Stimulated activated CD8-positive, alpha-beta memory T cell treated with anti-CD3 and anti-CD28 coated beads, Interleukin-4, amount 100 ng/mL, for 4 hours (primary cell): ENCODE results near the gene GALNT18.

ENCODE experiments used
- DNase-seq, 2 donors: peaks; one replicate each; pipeline ENCODE4 v3.0.0-alpha.2; 2020; ENCODE audit warnings: low read depth in 2 of 2, low spot score in 1 of 2

The GALNT18 gene

DNA sequence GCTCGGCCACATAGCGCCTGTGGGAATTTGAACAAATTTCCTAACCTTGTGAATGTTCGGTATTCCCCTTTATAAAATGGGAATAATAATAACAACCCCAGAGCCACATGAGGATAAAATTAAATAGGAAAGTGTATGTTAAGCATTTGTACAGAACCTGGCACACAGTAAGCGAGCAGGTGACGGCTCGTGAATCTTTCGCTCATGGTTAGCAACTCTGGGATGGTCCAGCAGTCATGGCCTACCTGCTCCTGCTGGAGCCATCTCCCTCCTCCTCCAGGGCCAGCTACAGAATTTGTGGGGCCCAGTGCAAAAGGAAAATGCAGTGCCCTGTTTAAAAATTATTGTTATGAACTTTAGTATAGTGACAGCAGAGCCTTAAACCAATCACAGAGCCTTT is 180.3 kb downstream of the GALNT18 start:
- DNase-seq = no peak

DNA sequence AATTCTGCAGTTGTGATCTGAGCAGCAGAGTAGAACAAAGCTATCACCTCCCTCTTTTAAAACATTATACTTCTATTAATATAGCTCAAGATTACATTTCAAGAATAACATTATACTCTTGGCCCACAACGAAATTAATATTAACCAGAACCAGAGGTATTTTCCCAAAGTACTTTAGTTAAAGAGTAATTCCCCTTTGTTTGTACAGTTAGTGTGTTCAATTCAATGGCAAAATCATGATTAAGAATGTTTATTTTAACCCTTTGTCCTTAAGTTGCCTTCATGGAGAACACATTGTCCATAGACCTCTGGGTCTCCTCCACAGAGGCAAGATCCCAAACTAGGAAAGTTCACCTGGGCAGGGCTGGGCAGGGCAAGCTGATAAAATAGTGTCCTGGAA is 180.7 kb downstream of the GALNT18 start:
- no peak for DNase-seq

DNA sequence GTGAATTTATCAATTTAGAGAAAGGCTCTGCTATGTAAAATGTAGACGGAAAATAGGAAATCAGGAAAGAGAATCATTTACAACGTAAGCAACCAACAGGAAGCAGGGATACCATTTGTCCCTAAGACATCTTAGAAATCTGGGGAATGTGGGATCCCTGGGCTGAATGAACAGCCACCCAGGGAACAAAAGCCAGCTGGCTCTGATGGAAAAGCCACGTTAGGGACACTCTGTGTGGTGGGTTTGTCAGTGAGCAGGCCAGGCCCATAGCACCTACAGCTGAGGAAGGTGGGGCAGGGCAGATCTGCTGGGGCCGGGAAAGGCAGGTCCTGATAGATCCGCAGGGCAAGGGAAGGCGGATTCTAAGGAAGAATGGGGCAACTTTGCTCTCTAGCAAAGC is 181.7 kb downstream of the GALNT18 start:
- no peak for DNase-seq

DNA sequence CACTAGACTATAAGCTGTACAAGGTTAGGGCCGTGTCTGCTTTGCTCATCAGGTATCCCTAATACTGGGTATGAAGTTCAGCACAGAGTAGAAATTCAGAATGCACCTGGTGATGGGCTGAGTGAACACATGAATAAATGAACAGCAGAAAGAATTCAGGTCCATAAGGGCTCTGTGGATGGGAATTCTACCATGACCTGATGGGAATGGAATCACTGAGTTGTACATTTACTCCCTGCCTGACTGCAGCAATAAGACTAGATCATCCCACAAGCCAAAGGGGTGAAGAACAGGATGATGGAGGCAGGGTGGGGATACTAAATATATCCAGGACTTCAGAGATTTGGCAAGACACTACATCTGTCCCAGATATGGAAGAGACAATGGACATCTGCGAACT is 182.2 kb downstream of the GALNT18 start:
- no peak for DNase-seq

DNA sequence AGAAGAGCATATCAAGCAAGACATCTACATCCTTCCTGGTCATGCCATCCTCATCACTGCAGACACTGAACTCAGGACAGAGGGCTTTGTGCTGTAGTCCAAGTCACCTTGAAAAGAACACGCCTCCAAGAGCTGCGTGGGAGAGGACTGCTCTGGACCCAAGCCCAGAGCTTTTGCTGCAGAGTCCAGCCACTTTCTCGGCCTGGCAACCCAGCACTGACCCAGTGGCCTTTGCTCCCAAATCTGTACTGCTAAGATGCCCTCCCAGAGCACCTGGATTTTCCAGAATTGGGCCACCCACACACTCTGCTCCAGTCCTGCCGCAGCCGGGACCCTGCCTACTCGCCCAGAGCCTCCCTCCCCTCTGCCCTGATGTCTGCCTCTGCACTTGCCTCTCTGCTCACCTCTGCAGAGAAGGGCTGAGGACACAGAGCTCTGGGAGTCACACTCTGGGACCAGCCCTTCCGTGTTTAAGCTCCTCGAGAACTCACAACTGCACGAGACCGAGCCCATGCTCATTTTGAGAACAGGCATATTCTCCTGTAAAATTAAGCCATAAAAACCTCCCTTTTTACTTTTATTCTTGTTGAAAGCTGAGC is 185.0 kb downstream of the GALNT18 start:
- no peak for DNase-seq

DNA sequence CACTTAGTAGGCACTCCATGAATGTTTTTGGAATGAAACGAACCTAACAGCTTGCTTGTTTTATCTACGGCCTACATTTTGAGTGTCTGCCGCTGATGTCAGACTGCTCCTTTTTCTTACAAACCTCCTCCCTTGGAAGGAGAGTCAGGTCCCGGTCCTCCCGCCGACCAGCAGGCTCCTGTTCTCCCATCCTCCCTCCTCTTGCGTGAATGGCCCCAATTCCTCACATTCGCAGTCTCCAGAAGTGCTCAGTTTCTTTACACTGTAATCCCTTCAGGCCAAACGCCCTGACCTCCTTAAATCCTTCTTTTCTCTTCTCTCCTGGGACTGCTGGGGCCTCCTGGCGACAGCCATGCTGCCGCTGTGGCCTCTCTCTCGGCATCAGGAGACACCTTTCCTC is 186.2 kb downstream of the GALNT18 start:
- DNase-seq = no peak

DNA sequence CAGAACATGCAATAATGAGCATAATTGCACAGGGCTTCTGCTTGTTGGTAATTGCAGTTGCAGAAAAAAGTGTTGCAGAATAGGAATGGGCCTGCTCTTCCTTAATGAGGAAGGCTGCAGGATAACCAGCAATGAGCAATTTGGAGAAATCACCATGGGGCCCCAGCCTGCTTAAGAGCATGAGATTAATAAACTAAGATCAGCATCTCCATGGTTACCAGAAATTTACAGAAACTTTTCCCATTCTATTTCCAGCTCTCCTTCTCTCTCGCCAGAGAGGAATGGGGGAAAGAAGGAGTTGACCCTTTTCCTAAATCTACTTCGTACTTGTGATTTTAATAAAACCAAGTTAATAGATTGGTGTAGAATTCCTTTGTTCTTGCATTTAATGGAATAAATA is 187.8 kb downstream of the GALNT18 start:
- DNase-seq = no peak

DNA sequence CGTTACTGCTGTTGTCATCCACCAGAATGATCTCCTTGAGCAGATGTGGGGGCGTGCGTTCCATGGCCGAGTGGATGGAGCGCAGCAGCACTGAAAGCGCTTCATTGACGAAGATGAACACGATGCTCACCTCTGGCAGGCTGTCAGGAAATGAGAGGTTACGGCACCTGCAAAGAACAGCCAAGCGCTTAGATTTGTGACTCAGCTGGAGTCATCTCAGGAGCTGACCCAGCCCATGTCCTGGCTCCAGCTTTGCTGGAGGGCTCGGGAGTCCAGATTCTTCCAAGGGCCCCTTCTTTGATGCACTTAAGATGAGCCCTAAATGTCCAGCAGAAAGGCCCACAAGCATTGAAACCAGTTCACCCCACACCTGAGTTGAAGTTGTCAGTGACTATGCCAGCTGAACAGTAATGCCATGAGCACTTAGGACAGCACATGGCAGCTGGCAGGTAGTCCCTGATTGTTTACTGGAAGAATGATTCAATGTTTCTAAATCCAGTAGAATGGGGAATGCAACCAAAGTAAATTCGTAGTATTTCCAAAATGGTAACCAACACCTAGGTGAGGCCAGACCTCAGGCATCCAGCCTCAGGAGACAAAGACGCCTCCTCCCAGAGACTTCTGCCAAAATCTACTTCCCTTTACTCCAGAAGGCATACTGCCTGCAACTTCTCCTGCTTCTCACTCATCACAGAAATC is 189.0 kb downstream of the GALNT18 start:
- no peak for DNase-seq

DNA sequence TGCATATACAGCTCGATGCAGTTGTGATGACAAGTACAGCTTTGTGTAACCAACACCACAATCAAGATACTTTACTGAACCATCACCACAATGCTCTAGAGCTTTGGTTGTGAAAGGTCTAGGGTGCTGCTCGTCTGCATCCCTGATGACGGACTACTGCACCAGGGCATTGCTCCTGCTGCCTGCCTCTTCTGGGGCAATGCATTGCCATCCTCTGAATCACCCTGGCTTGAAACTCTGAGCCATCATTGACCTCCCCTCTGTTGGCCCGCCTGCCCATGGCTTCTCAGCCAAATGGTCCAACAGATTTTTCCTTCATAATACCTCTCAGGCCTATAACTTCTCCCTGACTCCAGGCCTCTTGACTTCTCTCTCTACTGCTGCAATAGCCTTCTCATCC is 191.4 kb downstream of the GALNT18 start:
- no peak for DNase-seq

DNA sequence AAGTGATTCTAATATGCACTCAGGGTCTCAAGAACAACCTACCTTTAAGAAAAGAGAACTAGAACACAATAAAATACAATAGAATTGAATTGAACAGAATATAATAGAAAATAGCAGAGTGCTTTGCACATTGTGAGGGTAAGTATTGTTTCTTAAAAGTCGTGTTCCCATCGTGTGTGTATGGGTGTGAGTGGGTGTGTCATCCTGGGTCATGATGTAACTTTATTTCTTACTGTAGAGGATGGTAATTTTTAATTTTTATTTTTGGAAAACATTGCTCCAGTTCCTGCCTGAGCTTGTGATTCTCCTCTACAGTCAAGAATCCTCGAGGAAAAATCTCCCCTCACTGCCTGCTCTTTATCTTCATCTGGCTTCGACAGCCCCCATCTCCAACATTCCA is 193.1 kb downstream of the GALNT18 start:
- DNase-seq = no peak

DNA sequence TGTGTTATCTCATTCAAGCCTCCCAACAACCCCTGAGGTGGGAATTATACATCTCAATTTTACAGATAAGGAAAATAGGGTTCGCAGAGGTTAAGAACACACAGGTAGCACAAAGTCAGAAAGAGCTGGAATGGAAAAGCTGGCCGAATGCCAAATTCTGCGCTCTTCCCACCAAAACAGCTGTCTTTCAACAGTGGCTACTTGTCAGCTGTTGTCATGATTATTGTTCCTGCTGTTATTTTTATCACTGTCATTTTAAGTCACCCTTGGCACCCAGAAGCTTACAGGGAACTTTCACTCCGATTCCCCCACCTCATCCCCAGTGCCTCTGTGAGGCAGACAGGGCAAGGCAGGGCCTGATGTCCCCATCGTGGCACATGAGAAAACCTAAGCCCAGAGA is 194.3 kb downstream of the GALNT18 start:
- DNase-seq = no peak

DNA sequence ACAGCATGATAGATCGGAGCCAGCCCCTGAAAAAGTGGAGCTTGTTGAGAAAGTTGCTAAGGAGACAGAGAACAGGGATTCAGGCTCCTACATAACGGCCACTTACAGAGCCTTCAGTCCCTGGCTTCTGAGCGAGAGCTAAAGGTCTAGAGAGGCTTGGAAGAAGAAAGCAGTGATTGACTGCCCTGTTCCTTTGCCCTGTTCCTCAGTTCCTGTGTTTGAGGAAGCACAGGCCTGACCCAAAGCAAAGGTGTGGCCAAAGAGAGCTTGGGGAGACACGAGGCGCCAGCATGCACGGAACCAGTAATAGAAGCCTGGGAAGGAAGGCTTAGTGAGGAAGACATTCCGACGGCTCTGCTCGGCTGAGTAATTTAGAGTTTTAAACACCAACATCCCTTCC is 194.7 kb downstream of the GALNT18 start:
- no peak for DNase-seq

DNA sequence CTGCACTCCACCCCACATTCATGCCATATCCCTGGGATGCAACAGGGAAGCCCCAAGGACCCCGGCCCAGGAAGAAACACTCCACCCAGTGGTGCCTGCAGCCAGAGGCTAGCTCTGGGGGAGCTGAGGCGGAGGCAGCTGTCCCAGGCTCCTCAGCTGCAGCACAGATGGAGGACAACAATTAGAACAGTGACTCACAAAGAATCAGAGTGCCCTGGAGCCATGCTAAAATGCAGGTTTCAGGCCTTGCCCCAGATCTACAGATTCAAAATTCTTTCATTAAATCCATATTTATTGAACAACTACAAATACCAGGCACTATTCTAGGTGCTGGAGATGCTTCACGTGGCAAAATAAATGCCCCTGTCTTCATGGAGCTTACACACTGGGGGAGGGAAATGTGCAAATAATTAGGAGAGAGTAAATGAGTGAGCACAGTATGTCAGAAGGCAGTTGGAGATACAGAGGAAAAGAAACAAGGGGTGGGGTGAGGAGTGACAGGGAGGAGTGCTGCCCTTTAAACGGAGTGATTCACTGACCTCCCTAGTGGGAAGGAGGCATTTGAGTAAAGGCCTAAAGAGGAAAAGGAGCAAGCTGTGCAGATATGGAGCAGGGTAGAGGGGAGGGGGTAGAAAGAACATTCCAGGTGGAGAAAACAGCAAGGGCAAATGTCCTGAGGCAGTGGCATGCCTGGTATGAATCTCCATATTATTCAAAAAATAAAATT is 195.4 kb downstream of the GALNT18 start:
- no peak for DNase-seq

DNA sequence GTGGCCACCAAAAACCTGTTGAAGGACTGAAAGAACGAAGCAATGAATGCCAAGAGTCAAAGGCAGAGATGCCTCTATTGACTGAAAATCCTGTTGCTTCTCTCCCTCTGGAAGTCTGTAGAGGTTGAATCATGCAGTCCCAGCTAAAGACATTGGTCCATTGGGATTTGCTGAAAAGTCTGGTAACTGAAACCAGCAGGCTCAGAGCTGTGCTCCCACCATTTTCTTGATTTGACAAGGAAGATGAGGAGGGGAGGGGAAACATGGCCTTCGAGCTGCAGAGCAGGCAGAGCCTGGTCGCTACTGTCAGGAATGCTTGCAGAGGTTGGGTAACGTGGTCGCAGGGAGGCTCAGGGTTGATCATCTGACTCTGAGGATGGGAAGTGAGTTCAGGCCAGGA is 196.0 kb downstream of the GALNT18 start:
- DNase-seq = no peak

DNA sequence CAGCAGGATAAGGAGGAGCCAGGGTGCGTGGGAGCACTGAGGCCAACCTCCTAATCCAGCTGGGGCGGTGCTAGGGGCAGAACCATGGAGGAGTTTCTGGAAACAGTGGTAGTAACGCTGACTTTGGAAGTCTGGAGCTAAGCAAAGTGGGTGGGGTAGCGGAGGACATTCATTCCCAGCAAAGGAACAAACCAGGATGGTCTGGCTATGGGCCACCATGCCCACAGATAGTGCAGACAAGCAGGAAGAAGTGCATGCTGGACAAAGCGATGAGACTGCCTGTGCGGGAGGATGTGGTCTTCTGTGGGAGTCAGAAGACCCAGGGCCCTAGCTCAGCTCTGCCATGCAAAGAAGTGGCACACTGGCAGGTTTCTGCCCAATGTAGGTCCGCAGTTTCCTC is 197.1 kb downstream of the GALNT18 start:
- no peak for DNase-seq

DNA sequence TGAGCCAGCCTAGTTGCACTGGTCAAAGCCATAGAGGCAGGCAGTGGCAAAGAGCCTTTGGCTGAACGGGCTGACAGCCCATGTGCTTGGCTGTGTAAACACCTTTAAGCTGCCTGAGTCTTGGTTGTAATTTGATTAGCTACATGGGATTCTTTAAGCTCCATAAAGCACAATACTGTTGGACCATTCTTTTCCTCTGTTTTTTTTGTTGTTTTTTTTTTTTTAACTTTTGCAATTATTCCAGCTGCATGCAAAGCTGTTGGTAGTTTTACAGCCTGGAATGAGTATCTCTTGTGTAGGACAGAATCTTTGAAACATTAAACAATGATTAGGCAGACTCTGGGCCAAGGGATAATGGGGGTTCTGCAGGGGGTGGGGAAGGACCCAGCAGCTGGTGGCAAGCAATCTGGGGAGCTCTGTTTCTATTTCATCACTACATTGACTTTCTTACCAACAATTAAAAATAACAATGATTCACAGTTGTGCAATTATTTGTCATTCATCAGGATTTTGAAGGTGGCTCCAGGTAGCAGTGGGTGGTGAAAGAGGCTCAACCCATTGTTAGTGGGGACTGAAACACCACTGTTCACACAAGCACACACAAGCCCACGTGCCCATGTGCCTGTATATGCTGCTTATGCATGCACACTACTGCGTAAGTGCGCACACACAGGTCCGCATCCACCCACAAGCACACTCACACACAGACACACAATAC is 199.2 kb downstream of the GALNT18 start:
- DNase-seq = no peak

DNA sequence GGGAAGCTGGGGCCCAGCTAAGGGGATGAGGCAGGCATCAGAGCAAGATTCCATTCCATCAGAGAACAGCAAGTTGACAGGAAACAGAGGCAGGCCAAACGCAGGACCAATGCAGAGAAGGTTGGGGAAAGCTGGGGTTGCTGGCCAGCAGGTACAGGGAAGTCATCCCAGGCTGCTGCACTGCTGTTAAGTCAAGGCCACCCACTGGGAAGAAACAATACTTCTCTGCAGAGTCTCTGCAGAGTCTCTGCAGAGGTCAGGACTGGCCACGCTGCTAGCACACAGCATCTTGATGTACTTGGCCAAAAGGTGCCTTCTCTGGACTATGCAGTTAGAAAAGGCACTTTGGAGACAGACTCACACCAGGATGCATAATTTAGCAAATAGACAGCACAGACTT is 200.3 kb downstream of the GALNT18 start:
- DNase-seq = no peak

DNA sequence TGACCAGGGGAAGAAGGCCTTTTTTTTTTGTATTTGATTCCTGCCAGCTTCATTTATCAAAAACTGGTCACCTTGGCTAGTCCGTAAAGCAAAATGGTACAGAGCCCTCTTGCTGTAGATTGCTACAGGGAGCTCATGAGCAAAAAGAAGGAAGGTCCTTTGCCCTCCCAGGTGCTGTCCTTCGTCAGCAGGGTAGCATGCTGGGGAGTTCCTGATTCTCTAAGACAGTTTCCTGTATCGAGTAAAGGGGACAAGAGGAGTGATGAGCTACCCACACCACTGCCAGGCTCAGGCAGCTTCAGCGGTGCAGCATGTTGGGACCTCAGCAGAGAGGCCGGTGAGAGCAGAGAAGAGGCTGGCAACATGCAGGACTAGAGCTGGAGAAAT is 200.9 kb downstream of the GALNT18 start:
- no peak for DNase-seq

DNA sequence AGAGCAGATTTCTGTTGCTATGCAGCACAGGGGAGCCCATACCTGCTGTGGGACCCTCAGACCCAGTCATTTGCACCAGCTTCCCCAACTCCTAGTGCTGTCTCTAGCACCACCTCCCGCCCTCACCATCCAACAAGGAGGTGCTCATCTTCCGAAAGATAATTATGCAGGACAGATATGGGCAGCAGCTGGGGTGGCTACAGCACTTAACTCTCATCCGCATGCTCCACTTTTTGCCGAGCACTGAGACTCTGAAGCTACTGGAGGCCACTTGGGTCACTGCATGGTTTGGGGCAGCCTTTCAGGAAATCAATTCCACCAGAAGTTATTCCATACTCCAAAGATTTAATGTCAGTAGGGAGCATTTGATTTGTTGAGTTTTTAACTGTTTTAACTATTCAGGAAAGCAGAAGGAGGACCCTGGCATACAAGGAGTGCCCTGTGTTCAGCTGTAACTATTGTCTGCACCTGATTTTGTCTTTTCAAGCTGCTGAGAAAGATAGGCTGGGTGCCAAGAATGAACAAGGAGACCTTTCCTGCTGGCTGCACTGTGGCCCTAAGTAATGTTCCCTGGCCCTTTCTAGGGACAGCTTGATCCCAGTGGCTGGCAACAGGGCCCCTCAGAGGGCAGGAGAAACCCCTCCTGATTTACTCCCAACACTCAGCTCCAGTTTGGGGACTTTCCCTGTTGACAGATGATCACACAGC is 201.5 kb downstream of the GALNT18 start:
- DNase-seq = no peak

DNA sequence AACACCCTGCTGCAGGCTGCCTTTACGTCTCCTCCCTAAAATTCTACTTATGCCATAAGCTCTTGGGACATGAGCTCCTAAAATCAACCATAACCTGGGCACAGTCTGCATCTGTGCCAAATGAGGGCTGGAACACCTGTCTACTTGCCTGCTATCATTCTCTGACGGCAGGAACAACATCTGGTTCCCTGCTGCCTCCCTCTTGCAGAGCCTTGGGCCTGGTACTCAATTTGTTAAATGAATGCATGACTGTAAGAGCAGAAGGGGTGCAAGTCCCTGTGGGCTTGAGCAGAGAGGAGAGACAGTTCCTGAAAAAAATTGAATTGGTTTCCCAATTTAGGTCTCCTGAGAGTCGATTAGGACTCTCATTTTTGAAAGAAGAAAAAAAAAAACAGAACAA is 202.1 kb downstream of the GALNT18 start:
- DNase-seq = no peak

DNA sequence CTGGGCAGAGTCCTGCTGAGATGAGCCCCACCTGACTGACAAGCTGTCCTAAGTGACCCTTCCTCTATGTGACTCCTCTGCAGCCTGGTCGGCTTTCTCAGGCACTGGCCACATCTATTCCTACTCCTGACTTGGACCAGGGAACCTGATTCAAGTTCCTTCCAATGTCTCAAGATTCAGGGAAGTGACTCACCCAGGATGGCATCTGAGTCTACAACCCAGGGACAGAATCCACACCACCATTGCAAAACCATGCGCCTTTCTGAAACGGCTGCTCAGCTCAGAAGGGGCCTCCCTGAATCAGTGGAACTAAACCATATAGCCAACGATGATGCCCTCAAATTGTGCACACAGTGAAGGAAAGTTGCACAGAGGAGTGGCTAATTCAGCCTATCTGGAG is 204.9 kb downstream of the GALNT18 start:
- no peak for DNase-seq
